HepG2 (cell line): ENCODE results near the gene DCAF7.

ENCODE experiments used
- HOXA3 ChIP-seq: sonication (generic); formaldehyde crosslinking; IDR thresholded peaks from 2 replicates; pipeline ENCODE4 v1.5.0; 2020; ENCODE audit warnings: missing genetic modification reagents
- POLR2A ChIP-seq, 2 experiments: IDR thresholded peaks; 2 replicates each; pipeline ENCODE4 v1.6.1; 2011; ENCODE audit warnings: low read depth in 2 of 2, low read length in 2 of 2, mild to moderate bottlenecking in 1 of 2, moderate library complexity in 1 of 2; ENCODE audit not compliant: insufficient read depth in 1 of 2
- RAD21 ChIP-seq: fragments of 450-650 bp; formaldehyde crosslinking; IDR thresholded peaks from 2 replicates; pipeline ENCODE4 v1.5.0; 2020; ENCODE audit warnings: mild to moderate bottlenecking
- SIN3A ChIP-seq: IDR thresholded peaks from 2 replicates; pipeline ENCODE4 v1.6.1; 2011; ENCODE audit warnings: low read depth, mild to moderate bottlenecking, control low read depth, low read length, borderline replicate concordance
- TBX2 ChIP-seq: sonication (generic); formaldehyde crosslinking; IDR thresholded peaks from 2 replicates; pipeline ENCODE4 v1.5.0; 2020; ENCODE audit warnings: missing genetic modification reagents, mild to moderate bottlenecking, borderline replicate concordance

- no peak for TF ChIP-seq SIN3A
- TF ChIP-seq RAD21 (CRISPR knock-in tag): no peak
- TF ChIP-seq HOXA3: no peak
- TF ChIP-seq TBX2 (CRISPR knock-in tag): no peak
- TF ChIP-seq POLR2A (IDR thresholded peaks at IDR 0.05; ENCODE audit: insufficient read depth in 1 of 2, low read depth in 2 of 2, low read length in 2 of 2): no peak
Observed at GRCh38 chr17:63635787-63636186, 85.5 kb downstream of the DCAF7 start.
